HG02763 (cell line): ENCODE results near the gene CSRP2.
A peak's percentile ranks its signal among the peaks of the same experiment; 100 is the strongest.

Experiments
- ATAC-seq: cut with Tn5 transposase; IDR thresholded peaks from one replicate; pipeline ENCODE4 v1.9.1; 2021; ENCODE audit warnings: mild to moderate bottlenecking, moderate library complexity; ENCODE audit not compliant: unreplicated experiment

Gene CSRP2

DNA sequence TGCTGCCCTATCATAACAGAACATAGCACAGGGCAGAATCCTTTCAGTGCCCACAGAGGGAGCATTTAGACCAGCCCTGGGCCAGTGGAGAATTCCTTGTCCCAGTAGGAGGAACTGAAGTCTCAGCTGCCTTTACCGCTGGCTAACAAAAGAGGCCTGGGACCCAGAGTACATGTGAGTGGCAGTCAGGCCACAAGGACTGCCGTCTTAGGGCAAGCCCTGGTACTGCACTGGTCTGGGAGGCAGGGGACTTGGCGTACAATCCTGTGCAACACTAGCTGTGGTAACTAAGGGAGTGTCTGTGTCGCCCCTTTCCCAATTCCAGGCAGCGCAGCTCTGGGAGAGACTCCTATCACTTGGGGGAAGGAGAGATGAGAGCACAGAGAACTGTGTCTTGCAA lies 17.0 kb upstream of the CSRP2 start:
- ATAC-seq, result no peak

DNA sequence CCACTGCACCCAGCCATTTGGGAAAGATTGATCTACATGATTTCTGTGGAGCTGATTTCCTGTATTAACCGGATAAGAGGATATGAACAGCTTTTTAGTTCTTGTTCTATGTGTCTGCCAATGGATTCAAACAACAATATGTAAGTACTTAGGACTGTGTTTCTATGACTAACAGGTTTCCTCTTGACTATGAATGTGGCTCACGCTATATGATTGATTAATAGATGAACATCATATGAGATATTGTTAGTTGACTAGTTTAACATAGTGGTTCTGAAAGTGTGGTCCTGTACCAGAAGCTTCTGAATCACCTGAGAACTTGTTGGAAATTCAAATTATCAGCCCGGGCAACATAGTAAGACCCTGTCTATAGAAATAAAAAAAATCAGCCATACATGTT lies 12.8 kb upstream of the CSRP2 start:
- no peak for ATAC-seq

DNA sequence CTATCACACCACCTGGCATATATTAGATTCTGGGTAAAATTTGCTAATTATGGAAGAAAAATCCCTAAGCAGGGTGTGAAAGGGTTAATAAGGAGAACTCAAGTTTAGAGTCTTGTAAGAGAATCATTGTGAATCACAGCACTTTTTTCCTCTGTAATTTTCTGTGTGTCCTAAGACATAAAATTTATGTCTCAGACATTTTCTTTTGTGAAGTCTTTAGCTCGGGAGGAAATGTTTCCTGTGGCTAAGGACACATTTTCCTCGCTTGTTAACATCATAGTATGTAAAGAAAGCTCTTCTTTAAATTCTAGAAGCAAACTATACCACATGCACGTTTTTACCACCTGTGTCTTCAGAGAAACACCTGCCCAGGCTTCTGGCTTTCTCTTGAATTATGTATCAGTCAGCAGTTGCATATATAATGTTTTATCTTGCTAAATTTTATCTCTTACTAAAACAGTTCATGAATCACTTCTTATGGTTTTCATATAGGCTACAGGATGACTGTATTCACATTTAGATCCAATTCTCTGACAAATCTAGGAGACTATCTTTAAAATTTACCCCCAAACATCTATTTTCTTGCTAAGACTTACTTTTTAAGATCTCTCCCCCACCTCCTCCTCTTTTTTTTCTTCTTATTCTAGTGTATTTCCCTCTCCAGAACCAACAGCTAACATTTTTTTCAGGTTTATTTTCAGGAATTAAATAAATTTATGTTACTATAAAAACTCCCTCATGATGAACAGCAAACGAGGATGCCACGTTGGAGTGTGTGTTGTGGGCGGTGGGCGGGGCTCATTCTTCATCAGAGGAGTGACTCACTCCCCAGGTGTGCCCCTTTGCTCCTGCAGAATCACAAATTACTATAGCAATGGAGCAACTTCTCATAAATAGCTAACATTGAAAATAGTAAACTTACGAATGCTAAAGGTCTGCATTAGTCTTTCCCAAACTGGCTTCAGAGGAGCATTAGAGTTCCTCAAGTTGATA lies 11.6 kb upstream of the CSRP2 start:
- ATAC-seq, result no peak

DNA sequence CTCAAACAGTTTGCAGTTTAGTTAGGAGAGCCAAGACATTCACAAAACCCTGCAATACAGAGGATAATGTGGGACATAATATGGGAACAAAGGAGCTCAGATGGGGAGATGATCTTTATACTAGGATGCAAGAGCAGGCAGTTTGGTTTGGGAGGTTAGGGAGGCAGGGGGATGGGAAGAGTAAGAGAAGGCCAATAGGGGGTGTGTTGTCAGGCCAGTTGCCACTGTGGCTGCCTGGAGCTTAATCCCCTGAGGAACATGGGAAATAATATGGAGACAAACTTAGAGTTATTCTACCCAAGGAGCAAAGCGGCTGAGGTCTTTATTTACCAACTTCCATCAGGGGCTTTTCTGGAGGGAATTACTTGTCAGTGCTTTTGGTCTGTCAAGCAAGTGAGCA lies 10.0 kb upstream of the CSRP2 start:
- no peak for ATAC-seq

DNA sequence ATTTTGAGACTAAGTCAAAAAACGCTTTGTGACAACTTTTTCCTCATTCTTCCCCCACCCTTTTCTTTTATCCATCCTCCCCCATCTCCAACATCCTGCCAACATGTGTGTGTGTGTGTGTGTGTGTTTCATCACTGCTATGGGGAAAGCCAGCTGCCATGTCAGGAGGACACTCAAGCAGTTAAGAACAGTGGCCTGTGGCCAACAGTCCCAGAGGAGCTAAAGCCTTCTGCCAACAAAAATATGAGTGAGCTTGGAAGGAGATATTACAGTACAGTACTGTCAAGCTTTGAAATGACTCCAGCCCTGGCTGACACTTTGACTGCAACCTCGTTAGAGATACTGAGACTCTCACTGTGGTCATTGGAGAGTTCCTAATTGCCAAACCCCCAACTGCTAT lies 5.0 kb upstream of the CSRP2 start:
- no peak for ATAC-seq

DNA sequence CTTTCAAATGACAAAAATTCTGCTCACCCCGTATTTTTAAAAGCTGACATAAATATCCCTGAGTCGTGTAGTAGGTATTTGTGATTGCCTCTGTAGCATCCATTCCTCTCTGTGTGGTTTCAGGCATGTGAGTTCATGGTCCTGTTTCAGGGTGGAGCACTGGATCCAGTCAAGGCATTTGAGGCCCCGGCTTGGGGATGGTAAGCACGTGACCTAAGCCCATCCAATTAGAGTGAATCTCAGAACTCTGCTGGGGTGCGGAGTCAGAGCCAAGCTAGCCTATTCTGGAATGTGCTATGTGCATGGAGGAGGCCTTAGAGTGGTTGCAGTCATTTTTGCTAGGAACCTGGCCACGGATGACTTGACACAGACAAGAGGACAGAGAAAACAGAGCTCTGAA lies 4.3 kb upstream of the CSRP2 start:
- ATAC-seq, result no peak

DNA sequence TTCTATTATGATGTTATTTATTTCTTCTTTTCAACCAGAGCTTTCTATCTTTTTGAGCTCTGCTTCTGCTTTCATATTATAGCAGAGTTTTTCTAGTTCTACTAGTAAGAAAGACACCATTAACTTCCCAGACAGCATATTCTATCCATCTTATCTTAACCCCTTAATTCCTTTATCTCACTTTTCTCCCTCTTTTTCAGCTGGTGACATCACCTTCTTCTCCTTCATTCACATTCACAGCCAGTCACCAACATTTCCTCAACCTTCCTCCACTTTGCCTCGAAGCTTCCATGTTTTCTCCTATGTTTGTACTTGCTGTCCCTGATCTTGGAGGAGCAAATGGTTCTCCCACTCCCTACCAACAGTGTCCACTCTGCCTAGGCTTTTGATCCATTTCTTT lies 3.5 kb upstream of the CSRP2 start:
- no peak for ATAC-seq

DNA sequence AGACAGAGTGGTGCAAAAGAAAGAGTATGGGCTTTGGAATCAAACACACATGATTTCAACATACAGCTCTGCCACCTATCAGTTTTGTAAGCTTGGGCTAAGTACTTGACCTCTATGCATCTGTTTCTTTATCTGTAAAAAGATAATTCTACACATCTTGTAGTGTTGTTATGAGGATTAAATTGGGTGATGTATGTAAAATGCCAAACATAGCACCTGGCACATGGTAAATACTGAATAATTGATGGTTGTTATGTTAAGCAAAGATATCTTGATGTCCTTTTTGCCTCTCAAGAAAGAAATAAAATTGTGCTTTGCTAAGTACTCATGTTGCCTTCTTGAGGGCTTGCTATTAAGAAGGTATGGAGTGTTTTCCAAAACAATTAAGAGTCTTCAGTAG lies 2.3 kb upstream of the CSRP2 start:
- ATAC-seq, result no peak

DNA sequence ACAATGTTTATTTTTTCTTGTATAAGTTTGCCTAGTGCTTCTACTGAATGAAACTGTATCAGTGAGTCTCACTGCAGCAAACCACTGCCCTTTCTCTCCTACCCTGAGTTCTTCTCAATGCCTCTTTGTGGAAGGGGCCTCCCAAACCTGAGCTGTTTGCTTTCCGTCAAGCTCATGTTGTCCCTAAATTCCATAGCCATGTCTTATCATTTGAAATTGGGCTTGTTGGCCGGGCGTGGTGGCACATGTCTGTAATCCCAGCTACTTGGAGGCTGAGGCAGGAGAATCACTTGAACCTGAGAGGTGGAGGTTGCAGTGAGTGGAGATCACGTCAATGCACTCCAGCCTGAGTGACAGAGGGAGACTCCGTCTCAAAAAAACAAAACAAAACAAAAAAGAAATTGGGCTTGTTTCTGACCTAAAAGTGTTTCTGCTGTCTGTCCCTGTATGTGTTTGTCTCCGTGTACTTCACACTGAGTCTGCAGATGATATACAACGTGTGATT lies 1.8 kb upstream of the CSRP2 start:
- no peak for ATAC-seq

DNA sequence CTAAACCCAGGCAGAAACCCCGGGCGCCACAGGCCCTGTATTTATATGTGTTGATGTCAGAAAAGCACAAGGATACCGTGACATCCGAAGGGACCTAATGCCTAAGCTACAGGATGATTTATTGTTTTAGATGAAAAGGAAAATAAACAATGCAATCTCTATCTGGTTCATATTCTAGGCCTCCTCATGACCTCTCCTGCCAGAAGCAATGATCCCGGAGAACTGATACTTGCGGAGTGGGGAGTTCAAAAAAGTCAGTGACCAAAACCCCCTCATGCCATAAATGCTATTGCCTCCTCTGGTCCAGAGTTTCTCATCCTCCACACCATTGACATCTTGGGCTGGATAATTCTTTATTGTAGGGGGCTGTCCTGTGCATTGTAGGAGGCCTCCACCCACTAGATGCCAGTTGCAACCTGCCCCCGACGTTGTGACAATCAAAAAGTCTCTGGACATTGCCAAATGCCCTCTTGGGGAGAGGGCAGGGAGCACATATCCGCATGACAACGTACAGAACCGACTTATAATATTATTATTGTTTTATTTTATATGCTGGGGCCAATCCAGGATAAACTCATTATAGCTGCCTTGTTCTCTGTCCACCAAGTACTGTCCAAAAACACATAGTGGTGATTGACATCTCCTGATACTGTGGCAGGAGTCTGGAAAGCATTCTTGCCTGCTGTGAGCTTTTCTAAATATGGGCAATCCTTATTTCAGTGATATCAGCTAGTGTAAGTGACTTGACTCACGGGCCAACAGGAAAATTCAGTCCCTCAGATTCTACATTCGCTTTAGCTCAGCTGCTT lies 1.1 kb upstream of the CSRP2 start:
- no peak for ATAC-seq

DNA sequence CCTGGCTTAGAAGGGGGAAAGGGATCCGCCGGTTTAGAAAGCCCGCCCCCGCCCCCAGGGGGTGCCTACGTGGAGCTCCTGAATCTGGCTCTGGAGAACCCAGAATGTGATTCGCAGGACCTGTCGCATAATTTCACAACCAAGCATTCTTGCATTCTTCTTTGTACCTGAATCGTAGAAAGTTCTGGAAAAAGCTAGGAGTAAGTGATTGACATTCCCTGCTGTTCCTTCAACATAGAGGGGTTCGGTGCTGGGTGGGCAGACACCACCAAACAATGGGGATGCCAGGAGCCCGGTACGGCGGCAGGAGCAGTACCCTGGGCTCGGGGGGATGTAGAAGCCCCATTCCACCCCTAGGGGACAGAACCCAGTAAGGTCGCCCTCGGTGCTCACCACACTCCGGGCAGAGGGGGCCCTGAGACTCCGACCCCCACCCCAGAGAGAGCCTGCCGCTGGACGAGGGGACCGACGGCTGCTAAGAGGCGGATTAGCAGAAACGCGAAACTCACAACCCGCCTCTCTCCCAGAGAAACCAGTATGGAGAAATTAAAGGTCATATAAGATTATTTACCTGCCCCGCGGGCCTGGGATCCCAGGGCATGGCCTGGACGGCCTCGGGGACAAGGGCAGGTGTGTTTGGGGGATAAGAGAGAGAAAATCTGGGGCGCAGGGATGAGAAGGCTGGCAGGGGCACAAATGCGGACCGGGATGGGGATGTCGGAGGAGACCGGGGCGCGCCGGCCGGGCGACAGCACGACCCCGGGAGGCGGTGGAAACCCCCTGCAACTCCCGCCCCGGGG lies 520 bp downstream of the CSRP2 start:
- peak; percentile 25 for ATAC-seq

DNA sequence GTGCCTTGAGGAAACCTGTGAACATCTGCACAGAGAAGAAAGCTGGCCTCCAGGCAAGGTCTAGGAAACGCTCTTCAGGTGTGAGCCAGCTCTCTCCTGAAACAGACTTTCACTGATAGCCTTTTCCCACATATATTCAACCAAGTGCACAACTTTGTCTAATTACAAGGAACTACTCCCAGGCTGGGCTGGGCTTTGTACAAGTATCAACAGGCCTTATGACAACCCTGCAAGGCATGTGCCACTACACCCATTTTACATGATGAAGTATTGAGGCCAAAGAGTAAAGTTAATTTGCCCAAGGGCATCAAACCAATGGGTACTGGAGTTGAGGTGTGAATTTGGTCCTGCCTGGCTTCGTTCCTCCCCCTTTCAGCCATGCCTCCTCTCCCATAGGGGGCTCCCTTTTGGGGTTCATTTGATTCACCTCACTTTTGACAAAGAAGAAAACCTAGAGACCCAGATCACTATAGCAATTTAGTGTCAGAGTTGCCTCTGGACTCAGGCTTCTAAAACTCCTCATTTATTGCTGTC lies 2.1 kb downstream of the CSRP2 start:
- ATAC-seq, result no peak

DNA sequence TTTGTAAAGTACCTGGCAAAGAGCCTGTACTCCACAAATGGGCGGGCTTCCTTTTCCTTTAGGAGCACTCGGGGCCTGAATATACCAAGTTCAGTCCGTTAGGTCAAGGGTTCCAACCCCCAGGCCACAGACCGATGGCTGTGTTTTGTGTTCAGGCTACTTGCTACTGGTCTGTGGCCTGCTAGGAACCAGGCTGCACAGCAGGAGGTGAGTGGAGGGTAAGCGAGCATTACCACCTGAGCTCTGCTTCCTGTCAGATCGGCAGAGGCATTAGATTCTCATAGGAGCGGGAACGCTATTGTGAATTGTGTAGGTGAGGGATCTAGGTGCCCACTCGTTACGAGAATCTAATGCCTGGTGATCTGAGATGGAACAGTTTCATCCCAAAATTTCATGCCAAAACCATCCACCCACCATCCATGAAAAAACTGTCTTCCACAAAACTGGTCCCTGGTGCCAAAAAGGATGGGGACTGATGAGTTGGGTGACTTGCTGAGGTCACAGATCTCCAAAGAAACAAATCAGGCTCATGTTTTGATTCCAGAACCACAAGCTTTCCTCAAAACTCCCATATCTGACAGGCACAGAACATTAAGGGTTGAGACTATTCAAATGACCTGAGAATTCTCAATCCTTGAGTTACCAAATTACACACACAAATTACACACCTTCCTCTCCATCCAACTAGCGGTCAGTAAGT lies 4.2 kb downstream of the CSRP2 start:
- no peak for ATAC-seq

DNA sequence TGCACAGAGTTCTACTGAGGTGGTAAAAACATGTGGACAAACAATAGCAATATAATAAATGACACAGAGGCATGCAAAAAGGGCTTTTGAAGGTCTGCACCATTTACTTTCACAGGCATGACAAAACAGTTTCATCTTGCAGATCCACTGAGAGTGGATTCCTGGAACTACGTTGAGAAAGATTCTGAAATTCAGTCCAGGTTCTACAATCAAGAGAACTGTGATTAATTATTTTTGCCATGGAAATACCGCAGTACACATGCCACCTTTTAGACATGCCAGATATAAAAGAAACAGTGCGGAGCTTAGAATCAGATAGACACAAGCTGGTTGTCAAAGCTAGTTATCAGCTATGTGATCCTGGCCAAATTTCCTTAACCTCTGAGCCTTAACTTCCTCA lies 4.8 kb downstream of the CSRP2 start:
- ATAC-seq, result no peak

DNA sequence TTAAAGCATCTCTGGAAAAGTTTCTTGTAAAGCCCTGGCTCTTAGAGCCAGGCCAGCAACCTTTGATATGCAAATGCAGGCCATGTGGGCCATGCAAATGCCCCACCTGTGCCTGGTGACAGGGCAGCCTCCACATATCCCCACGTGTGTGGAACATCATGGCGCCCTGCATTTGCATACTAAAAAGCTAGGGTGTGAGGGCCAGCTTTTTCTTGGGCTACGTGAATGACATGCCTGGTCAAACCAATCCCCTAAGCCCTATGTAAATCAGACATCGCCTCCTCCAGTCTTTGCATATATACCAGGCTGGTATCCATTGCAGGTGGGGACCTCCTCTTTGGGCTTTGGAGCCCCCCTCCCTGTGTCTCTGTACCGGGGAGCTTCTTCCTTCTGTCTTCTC lies 6.4 kb downstream of the CSRP2 start:
- no peak for ATAC-seq

DNA sequence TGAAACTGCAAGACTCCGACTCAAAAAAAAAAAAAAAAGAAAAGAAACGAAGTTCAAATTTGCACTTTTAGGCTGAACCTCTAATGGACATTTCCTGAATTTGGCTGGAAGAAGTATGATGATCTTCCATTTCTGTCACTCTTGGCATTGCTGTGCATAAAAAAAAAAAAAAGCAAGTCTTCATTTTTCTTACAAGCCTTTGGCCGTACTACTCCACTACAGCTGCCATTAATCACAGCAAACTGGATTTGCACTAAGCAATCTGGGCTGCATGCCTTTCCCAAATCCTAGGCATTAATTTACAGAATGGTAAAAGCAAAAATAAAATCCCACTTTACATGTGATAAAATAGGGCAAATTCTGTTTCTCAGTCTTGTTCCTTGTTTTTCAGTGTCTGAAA lies 7.1 kb downstream of the CSRP2 start:
- no peak for ATAC-seq

DNA sequence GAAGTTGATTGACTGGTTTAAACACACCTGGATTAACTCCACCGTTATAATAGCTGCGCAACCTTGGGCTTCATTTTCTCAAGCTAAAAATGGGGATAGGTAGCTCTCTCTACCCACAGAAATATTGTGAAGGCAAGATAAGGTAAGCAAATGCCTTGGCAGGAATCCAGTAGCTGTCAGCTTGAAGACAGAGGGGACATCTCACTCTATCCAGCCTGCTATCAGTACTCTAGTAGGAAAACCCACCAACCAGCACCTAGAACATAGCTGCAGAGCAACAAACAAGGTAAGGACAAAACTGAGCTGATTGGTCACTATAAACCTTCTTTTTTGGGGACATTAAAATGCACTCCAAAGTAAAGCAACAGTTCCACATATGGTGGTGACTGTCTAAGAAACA lies 7.7 kb downstream of the CSRP2 start:
- no peak for ATAC-seq

DNA sequence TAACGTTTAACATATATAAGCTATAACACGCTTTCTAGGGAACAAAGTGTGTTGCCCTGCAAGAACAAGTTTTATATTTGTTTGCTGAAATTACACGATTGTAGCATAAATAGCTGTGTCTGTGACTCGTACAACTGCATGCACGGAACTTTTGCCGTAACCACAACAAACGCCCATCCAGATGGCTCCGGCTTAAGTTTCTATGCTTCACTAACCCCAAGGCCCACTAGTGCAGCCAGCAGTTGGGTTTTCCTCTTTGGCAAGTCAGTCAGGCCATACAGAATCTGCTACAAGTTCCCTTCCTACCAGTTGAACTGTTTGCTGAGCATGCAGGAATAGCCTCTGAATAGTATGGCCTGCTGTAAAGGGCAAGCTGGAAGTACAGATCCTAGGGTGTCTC lies 12.1 kb downstream of the CSRP2 start:
- ATAC-seq, result peak; percentile 38

DNA sequence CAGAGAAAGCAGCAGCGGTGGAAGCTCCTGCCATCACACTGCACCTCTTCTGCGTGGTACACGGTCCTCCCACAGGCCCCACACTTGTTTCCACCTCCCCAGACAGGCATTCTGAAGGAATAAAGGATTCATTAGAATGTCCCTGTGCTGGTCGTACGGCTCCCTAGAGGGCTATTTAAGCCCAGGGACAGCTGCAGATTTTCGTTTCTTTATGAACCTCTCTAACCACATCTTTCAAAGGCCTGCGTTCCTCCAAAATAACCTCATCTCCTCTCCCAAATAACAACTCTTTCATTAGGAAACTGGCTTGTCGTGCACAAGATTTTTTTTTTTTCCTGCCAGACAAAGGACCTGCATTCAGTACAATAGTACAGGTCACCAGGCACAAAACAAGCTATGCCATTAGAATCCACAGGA lies 12.7 kb downstream of the CSRP2 start:
- ATAC-seq, result no peak

DNA sequence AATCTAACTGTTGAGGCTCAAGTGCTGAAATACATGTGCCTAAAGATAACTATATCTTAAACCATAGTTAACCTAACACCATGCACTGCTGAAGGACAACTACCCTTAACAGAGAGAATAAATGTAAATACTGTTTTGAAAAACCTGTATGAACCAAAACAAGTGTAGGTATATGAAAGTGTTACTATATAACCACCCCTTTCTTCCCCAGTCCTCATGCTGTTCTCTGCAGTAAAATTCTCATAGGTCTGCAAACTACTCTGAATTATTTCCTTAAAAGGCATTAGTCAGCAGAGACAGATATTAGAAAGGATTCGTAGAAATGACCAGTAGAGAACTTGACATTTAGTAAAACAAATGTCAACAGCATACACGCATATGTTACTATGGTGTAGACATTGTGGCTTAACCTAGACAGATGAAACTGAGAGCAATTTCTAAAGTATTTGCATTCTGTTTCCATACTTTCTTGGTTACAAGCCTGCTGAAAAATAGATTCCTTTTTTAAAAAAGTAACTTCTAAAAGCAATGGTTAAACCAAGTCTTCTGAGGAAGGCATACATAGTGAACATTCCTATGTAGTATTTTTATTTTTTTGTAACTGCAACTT lies 13.9 kb downstream of the CSRP2 start:
- peak; percentile 75 for ATAC-seq
